ENCODE data around the gene RETREG3. TPM values are rescaled to one million over a fixed set of nuclear protein-coding genes. Genes with fewer than 3 reads are reported as not detected.
"Not testable (repeated sequence)": the region's sequence is repeated elsewhere in the genome, so short reads cannot be mapped to it uniquely, and the experiment has no call there.

The RETREG3 gene
- total RNA-seq, 1 experiment from 2014 or later = 28.7 TPM

DNA sequence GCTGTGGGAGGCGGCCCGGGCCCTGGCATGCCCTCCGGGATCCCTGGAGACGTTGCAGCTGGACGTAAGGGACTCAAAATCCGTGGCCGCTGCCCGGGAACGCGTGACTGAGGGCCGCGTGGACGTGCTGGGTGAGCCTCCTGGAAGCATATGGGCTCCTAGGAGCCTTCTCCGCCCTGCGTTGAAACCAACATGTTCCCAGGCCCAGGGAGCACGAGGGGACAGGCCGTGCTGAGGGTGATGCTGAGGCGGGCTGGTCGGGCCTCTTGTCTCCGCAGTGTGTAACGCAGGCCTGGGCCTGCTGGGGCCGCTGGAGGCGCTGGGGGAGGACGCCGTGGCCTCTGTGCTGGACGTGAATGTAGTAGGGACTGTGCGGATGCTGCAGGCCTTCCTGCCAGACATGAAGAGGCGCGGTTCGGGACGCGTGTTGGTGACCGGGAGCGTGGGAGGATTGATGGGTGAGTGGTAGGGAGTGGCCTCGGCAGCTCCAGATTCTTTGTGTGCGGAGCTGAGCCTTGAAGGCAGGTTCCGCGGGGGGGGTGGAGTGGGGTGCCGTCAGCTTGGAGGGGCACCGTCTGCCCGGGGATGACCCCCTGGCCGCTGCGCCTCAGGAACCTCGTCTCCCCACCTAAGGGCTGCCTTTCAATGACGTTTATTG, 55.9 kb downstream of the RETREG3 start:
- no peak for DNase-seq (ENCODE audit: low spot score)

DNA sequence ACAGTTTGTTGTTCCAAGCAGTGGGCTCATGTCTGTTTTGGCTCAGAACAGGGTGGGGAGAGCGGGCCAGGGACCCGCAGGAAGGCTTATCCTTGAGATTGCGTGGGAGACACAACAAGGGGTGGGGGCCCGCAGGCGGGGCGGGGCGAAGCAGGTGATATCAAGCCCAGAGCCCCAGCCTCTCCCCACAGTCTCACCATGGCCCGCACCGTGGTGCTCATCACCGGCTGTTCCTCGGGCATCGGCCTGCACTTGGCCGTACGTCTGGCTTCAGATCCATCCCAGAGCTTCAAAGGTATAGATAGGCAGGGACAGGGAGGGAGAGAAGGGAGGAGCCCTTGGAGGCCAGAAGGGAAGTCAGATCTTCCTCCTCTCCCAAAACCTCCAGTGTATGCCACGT, 56.4 kb downstream of the RETREG3 start, which contains the start of gene HSD17B1:
Gene HSD17B1, plus strand, starts transcription at position 188 of the 400 bp plus-strand sequence. Its CDS starts 11 bp downstream, at position 199.
- not testable (repeated sequence) for DNase-seq (ENCODE audit: low spot score)

DNA sequence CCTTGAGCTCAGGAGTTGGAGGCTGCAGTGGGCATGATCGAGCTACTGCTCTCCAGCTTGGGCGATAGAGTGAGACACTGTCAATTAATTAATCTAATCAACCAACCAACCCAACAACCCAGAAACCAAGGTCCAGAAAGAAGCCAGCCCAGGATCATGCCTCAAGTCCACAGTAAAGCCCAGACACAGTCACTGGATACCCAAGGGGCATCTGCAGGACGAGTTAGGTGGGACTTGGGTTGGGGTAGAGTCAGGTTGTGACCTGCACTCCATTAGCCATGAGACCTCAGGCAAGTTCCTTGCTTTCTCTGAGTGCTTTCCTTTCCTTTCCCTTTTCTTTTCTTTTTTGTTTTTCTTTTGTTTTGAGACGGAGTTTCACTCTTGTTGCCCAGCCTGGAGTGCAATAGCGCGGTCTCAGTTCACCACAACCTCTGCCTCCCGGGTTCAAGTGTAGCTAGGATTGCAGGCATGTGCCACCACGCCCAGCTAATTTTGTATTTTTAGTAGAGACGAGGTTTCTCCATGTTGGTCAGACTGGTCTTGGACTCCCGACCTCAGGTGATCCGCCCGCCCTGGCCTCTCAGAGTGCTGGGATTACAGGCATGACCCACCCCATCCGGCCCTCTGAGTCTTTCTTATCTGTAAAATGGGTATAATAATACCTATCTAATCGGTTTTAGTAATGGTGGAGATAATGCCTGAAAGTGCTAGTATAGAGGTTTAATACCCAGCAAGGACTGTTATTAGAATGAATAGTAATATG, 60.0 kb downstream of the RETREG3 start:
- no peak for DNase-seq (ENCODE audit: low spot score)

DNA sequence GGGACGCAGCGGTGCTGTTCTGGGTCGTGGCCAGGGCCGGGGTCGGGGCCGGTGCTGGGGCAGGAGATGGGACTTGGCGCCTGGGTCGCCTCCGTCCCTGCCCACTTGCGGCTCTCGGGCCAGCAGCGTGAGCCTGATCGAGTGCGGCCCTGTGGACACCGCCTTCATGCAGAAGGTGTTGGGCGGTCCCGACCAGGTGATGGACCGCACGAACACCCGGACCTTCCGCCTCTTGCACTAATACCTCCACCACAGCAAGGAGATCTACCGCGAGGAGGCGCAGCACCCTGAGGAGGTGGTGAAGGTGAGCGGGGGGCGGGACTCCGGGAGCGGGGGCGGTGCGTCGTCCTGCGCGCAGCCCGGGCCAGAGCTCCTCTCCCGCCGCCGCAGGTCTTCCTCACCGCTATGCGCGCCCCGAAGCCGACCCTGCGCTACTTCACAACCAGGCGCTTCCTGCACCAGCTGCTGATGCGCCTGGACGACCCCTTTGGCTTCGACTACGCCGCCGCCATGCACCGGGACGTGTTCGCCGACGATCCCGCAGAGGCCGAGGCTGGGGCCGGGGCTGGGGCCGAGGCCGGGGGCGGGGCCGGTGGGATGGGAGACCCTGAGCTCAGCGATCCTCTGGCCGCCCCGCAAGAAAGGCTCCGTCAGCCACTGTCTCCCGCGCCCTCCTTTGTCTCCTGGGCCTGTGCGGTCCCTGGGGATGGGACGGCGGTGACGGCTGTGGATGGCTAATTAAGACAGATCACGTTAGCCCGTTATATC, 60.9 kb downstream of the RETREG3 start:
- no peak for DNase-seq (ENCODE audit: low spot score)

DNA sequence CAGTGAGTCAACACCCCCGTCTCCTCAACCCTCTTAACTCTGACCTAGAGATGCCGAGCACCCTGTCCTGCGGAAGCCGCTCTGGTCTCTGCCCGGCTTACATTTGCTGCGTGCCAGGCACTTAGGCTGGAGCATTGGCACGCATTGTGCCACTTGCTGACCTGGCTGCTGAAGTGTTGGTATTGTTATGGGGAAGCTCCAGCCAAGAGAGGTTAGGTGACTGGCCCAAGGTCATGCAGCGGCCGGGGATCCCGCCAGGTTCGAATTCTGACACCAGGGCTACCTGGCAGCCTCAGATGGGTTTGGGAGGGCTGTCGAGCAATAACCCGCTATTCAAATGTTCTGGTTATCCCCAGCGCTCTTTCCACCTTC, 61.5 kb downstream of the RETREG3 start:
- DNase-seq (ENCODE audit: low spot score) = no peak

DNA sequence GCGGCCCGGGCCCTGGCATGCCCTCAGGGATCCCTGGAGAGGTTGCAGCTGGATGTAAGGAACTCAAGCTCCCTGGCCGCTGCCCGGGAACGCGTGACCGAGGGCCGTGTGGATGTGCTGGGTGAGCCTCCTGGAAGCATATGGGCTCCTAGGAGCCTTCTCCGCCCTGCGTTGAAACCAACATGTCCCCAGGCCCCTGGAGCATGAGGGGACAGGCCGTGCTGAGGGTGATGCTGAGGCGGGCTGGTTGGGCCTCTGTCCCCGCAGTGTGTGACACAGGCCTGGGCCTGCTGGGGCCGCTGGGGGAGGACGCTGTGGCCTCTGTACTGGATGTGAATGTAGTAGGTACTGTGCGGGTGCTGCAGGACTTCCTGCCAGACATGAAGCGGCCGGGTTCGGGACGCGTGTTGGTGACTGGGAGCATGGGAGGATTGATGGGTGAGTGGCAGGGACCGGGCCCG, 62.1 kb downstream of the RETREG3 start:
- no peak for DNase-seq (ENCODE audit: low spot score)

DNA sequence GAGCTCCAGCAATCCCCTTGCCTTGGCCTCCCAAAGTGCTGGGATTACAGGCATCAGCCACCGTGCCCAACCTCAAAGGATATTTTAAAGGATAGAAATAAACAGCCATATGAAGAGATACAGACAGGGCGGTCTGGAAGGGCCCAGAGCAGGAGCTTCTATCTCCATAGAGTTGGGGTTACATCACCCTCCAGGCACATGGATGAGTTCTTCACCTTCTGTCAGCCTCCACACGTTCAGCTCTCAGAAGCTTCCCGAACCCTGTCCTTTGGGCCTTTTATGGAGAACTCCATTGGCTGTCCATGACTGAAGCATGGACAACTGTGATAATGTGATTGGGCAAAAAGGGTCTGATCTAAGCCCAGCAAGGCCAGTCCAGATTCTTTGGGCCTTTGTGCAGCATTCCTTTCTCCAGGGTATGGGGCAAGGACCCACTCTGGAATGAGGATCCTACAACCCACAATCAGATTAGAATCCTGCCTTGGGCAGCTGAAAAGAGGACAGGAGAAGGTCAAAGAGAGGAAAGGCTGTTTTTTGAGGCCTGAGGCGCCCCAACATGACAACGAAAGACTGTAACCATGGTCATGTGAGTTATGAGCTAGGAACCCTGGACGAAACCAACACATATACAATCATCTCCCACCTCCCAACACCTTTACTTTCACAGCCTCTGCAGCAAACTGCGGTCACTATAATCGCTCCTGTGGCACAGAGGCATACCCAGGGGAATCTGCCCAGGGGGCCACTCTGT, 63.2 kb downstream of the RETREG3 start:
- not testable (repeated sequence) for DNase-seq (ENCODE audit: low spot score)

DNA sequence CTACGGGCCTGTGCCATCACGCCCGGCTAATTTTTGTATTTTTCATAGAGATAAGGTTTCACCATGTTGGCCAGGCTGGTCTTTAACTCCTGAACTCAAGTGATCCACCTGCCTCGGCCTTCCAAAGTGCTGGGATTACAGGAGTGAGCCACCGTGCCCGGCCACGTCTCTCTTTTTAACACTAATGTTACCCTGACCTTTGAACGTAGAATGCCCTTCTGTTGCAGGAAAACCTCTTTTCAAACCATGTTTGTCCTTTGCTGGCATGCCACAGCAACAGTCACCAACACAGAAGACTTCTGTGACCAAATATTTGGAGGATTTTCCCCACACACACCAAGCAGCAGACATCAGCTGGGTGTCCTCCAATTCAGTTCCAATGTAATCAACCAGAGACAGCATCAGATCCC, 64.3 kb downstream of the RETREG3 start:
- DNase-seq (ENCODE audit: low spot score) = no peak

DNA sequence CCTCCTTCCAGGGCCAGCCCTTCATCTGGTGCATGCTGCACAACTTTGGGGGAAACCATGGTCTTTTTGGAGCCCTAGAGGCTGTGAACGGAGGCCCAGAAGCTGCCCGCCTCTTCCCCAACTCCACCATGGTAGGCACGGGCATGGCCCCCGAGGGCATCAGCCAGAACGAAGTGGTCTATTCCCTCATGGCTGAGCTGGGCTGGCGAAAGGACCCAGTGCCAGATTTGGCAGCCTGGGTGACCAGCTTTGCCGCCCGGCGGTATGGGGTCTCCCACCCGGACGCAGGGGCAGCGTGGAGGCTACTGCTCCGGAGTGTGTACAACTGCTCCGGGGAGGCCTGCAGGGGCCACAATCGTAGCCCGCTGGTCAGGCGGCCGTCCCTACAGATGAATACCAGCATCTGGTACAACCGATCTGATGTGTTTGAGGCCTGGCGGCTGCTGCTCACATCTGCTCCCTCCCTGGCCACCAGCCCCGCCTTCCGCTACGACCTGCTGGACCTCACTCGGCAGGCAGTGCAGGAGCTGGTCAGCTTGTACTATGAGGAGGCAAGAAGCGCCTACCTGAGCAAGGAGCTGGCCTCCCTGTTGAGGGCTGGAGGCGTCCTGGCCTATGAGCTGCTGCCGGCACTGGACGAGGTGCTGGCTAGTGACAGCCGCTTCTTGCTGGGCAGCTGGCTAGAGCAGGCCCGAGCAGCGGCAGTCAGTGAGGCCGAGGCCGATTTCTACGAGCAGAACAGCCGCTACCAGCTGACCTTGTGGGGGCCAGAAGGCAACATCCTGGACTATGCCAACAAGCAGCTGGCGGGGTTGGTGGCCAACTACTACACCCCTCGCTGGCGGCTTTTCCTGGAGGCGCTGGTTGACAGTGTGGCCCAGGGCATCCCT, 65.7 kb downstream of the RETREG3 start:
- DNase-seq (ENCODE audit: low spot score) = no peak

DNA sequence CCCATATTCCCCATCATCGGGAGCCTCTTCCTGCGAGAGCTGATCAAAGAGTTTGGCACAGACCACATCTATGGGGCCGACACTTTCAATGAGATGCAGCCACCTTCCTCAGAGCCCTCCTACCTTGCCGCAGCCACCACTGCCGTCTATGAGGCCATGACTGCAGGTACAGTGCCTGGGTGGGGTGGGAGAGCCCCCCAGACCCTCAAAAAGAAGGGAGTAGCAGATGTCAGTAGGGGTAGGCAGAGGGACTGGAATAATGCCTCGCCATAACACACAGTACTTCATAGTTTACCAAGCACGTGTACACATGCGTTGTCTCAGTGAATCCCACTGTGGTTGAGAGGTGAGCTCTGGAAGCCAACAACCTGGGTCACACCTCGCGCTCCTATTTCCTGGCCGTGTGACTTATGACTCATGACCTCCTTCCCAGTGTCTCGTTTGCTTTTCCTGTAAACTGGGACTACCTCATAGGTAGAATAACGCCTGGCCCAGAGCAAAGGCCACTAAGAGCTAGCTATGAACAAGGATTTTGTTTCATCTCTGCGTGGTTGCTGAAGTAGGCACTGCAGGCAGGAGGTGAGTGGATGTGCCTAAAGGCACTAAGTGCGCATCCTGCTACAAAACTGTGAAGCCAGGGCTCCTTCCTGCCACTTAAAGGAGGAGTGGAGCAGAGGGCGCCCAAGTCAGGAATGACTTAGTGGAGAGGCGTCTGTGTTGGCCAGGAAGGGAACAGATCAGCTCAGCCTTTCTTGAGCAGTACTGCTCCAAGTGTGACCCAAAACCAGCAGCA, 67.9 kb downstream of the RETREG3 start:
- no peak for DNase-seq (ENCODE audit: low spot score)

DNA sequence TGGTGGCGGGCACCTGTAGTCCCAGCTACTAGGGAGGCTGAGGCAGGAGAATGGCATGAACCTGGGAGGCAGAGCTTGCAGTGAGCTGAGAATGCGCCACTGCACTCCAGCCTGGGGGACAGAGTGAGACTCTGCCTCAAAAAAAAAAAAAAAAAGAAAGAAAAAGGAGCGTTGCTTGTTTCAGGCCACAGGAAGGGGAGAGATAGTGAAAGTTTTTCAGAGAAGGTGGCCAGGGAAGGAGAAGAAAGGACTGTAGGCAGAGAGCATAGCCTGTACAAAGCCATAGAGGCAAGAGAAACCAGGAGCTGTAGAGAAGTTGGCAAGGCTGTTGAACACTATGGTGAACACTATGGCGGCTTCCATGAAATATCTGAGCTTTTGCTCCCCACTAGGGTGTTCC, 68.6 kb downstream of the RETREG3 start:
- DNase-seq (ENCODE audit: low spot score) = not testable (repeated sequence)

DNA sequence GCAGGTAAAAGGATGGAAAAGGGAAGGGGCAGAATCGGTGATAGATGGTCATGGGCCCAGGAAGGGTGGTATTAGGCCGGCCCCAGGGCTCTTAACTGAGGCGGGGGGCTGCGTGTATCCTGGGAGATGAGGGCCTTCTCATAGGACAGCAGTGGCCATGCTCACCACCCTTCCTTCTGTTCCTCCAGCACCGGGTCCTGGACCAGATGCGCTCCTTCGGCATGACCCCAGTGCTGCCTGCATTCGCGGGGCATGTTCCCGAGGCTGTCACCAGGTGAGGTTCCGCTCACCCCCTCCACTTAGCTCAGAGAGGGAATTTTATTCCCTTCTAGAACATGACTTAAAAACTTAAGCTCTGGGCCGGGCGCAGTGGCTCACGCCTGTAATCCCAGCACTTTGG, 70.7 kb downstream of the RETREG3 start:
- DNase-seq (ENCODE audit: low spot score) = no peak

DNA sequence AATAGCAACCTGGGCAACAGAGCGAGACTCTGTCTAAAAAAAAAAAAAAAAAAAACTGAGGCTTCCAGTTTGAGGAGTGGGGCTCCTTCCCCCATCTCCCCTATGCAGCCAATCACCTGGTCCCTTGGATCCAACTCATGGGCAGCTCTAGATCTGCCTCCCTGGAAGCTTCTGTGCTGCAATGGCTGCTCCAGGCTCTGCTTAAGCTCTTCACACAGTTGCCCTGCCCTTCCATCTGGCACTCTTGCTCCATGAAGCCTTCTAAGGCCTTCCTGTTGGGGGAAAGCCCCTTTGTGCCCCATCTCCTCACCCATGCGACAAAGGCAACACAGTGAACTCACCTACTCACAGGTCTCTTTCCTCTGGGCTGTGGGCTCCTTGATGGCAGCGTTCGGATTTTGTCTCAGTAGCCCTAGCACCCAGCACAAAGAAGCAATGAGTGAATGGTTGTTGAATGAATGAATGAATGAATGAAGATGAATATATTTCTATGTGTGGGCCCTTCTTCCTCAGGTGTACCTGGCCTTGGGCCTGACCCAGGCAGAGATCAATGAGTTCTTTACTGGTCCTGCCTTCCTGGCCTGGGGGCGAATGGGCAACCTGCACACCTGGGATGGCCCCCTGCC, 71.2 kb downstream of the RETREG3 start:
- DNase-seq (ENCODE audit: low spot score) = no peak

DNA sequence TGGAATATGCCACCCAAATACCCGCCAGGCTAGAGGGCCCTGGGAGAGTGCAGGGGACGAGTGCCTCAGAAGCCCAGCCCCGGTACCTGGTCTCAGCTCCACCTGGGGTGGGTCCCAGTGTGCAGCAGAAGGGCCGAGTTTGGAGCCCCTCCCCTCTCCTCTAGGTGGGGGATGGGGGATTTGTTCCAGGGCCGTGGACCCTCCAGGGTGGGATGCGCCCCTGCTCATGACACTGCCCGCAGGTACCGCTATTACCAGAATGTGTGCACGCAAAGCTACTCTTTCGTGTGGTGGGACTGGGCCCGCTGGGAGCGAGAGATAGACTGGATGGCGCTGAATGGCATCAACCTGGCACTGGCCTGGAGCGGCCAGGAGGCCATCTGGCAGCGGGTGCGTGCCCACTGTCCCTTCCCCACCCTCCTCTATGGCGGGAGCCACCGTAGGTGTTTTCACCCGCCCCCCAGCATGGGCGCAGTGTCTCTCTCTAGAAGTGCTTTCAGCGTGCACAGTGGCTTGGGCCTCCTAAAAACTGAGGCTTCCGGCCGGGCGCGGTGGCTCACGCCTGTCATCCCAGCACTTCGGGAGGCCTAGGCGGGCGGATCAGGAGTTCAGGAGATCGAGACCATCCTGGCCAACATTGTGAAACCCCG, 71.9 kb downstream of the RETREG3 start:
- DNase-seq (ENCODE audit: low spot score) = no peak

DNA sequence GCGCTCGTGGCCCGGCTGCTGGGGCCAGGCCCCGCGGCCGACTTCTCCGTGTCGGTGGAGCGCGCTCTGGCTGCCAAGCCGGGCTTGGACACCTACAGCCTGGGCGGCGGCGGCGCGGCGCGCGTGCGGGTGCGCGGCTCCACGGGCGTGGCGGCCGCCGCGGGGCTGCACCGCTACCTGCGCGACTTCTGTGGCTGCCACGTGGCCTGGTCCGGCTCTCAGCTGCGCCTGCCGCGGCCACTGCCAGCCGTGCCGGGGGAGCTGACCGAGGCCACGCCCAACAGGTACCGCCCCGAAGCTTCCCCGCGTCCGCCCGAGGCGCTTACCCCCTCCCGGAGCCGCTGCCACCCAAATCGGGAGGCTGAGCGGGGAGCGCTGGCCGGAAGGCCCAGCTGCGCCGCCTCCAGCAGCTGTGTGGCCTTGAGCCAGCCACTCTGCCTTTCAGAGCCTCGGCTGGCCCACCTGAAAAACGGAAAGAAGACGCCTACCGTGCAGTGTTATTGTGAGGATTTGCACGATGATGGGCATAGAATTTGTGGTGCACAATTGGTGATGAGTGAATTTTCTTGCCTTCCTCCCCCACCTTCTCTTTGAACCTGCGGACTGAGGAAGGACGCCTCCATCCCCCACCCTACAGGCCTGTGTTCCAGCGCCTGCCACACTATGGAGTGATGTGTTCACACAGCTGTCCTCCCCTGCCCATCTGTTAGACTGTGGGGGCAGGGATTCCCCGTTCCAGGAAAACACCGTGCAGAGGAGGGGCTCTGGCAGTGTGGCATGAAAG, 72.6 kb downstream of the RETREG3 start:
- peak; percentile 78 for DNase-seq (ENCODE audit: low spot score)

DNA sequence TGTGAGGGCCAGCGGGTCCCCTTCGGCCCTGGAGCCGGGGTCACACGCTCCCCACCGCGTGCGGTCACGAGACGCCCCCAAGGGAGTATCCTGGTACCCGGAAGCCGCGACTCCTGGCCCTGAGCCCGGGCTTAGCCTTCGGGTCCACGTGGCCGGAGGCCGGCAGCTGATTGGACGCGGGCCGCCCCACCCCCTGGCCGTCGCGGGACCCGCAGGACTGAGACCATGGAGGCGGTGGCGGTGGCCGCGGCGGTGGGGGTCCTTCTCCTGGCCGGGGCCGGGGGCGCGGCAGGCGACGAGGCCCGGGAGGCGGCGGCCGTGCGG, 73.2 kb downstream of the RETREG3 start, which contains the start of gene NAGLU:
Gene NAGLU, plus strand, starts transcription at position 194 of the 324 bp plus-strand sequence. Its CDS starts 32 bp downstream, at position 226.
- DNase-seq (ENCODE audit: low spot score) = peak; percentile 82

DNA sequence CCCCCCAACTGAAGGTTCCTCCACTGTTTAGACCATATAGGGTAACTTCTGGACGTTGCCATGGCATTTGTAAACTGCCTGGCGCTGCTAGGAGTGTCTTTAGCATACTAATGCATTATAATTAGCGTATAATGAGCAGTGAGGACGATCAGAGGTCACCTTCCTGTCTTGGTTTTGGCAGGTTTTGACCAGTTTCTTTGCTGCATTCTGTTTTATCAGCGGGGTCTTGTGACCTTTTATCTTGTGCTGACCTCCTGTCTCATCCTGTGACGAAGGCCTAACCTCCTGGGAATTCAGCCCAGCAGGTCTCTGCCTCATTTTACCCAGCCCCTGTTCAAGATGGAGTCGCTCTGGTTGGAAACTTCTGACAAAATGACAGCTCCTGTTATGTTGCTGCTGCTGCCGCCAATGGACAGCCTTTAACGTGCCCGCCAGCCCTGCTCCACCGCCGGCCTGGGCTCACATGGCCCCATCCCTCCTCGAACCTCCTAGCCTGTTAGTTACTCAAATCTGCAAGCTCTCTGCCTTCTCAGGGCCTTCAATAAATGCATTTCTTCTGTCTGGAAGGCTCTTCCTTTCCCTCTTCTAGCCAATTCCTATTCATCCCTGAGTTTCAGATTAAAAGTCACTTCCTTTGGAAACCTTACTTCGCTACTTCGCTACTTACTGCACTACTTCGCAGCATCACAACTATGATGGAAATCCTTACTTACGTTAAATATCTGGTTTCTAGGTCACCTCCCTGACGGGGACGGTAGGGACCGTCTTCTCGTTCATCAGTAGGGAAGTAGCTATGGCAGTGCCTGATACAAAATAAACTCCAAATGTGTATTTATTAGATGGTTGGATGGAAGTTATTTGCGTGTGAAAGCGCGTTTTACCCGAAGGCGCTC, 73.8 kb downstream of the RETREG3 start:
- DNase-seq (ENCODE audit: low spot score) = no peak
